Right atrium auricular region (tissue), 2 donors: Measurements from ENCODE around the gene ACOT11. TPM values are rescaled to one million over a fixed set of nuclear protein-coding genes. Genes with fewer than 3 reads are reported as not detected.
A peak's percentile ranks its signal among the peaks of the same experiment; 100 is the strongest.

Experiments used
- DNase-seq: peaks from one replicate; pipeline ENCODE4 v3.0.0-alpha.2; 2019; ENCODE audit warnings: low spot score
- H3K27ac ChIP-seq, 2 donors: fragments of 200-600 bp; sonication (generic); 1 replicate in 1 of 2; 2 replicates in 1 of 2; pipeline ENCODE4 v1.5.1; 2016 to 2019
- H3K27me3 ChIP-seq, 2 donors: fragments of 200-600 bp; sonication (generic); one replicate each; pipeline versions ENCODE4 v1.5.1 to v1.6.0; 2017 to 2019
- H3K36me3 ChIP-seq: fragments of 200-600 bp; sonication (generic); one replicate; pipeline ENCODE4 v1.5.1; 2016
- H3K4me1 ChIP-seq, 2 donors: fragments of 200-600 bp; sonication (generic); one replicate each; pipeline versions ENCODE4 v1.5.1 to v1.6.0; 2017 to 2019
- H3K4me3 ChIP-seq, 2 donors: fragments of 200-600 bp; sonication (generic); 1 replicate in 1 of 2; 2 replicates in 1 of 2; pipeline ENCODE4 v1.5.1; 2017 to 2019; ENCODE audit warnings: mild to moderate bottlenecking in 1 of 2, moderate library complexity in 1 of 2
- H3K9me3 ChIP-seq, 2 donors: fragments of 200-600 bp; sonication (generic); one replicate each; pipeline ENCODE4 v1.5.1; 2019
- CTCF ChIP-seq, 2 donors: fragments of 200-600 bp; sonication (generic); IDR thresholded peaks; one replicate each; pipeline ENCODE4 v1.5.1; 2019; ENCODE audit warnings: antibody characterized with exemption in 2 of 2
- total RNA-seq, 2 donors: library from RNA; depleted of rRNA; stranded (reverse); fragments of >200 nt; gene quantifications; one replicate each; pipeline ENCODE4 v1.1.0, GENCODE V29; 2016

Gene ACOT11
- total RNA-seq, 2 donors from 2014 or later: 9.1 to 27.0 TPM

DNA sequence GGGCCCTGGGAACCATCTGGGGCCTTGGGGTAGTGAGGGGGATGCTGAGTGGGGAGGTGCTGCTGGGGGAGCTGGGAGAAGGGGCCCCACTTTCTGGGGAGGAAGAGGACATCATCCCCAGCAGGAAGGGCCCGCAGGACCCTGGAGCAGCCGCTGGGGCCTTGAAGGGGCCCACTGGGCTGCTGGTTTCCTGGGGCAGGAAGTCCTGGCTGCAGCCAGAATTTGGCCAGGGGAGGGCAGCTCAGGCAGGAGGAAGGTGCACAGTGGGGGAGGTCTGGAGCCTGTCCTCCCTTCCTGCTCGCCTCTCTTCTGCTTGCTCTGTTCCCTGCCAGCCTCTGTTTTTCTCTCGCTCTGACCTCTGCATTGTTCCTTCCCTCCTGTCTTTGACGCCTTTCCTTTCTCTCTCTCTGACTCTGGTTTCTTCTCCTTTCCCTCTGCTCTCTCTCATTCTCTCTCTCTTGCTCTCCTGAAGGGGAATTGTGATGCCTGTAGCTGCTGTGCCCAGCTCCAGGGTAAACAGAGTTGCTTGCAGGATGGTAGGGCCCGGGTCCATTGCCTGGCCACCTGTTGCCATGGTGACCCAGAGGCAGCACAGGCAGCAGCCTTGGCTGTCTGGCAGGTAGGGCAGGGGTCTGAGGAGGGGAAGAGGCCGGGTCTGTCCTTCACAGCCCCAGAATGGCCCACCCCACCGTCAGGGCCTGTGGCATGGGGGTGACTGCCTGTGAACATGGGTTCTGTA lies 23.9 kb downstream of the ACOT11 start:
- H3K9me3 ChIP-seq: no peaks in the 10 kb centered on the region
- no peak for TF ChIP-seq CTCF (IDR thresholded peaks at IDR 0.05)
- H3K4me3 ChIP-seq: no peak overlapping the region
- H3K4me1 ChIP-seq: peaks cover 0 to 59% of the 10 kb centered on the region in 2 donors
- H3K27ac ChIP-seq: peak overlapping the region; percentile 65 to 89
- no peaks in the 10 kb centered on the region for H3K36me3 ChIP-seq
- no peaks in the 10 kb centered on the region for H3K27me3 ChIP-seq
- DNase-seq: no peak

DNA sequence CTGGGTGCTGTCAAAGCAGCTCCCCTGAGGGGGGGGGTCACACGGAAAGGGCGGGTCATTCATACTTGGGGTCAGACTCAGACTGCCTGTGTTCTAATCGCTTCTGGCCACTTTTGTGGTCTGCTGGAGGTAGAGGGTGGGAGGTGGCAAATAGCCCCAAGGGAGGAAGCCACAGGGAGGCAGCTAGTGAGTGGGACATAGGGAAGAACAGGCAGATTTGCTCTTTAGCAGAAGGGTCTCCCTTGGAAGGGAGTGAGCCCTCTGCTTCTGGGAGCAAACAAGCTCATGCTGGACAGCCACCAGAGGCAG lies 24.5 kb downstream of the ACOT11 start:
- DNase-seq: no peak
- Histone ChIP-seq H3K27me3 (no peaks in the 10 kb centered on the region), H3K36me3 (no peaks in the 10 kb centered on the region), H3K4me1 (peaks cover 0 to 56% of the 10 kb centered on the region in 2 donors), H3K9me3 (no peaks in the 10 kb centered on the region), H3K27ac (peak overlapping the region; percentile 65 to 89), H3K4me3 (no peak overlapping the region)
- TF ChIP-seq CTCF (IDR thresholded peaks at IDR 0.05): no peak

DNA sequence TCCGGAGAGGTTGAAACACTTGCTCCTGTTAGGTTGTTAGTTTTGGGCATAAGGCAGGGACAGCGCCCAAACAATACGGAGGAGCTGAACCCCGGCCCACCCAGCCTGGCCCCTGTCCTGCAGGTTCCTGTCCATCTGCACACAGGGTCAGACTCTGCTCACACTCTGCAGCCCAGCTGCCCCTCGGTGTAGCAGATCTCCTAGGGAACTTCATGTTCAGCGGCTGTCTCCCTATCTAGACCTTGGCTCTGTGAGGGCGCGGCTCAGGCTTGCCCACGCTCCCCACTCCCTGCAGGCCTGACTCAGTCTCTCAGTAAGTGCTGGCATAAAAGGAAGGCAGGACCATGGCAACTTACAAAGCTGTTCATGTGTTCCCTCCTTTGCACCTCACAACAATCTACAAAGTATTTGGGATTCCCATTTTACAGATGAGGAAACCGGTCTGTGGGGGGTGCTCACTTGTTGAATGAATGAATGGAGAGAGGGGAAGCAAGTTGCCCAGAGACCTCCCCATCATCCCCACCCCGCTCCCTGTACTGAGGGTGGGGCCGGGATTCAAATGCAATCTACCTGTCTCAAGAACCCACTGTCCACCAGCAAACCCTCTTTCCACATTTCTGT lies 26.2 kb downstream of the ACOT11 start:
- Histone ChIP-seq H3K4me1 (peaks cover 0 to 57% of the 10 kb centered on the region in 2 donors), H3K9me3 (no peaks in the 10 kb centered on the region), H3K27me3 (no peaks in the 10 kb centered on the region), H3K4me3 (no peak overlapping the region), H3K36me3 (no peaks in the 10 kb centered on the region), H3K27ac (peak overlapping the region; percentile 89 to 90)
- DNase-seq: no peak
- TF ChIP-seq CTCF (IDR thresholded peaks at IDR 0.05): no peak

- H3K4me1 ChIP-seq: peaks cover 0 to 60% of the 10 kb centered on the region in 2 donors
- H3K27me3 ChIP-seq: no peaks in the 10 kb centered on the region
- no peaks in the 10 kb centered on the region for H3K36me3 ChIP-seq
- TF ChIP-seq CTCF (IDR thresholded peaks at IDR 0.05): peak in 1 of 2 donors; percentile 50
- no peak overlapping the region for H3K4me3 ChIP-seq
- peak overlapping the region; percentile 89 to 90 for H3K27ac ChIP-seq
- no peaks in the 10 kb centered on the region for H3K9me3 ChIP-seq
- DNase-seq: no peak
Observed at GRCh38 chr1:54575161-54575560, 27.1 kb downstream of the ACOT11 start.

GRCh38 chr1:54575605-54576290 lies 27.7 kb downstream of the ACOT11 start:
- Histone ChIP-seq H3K4me1 (peaks cover 0 to 65% of the 10 kb centered on the region in 2 donors), H3K27ac (peak overlapping the region; percentile 89 to 90), H3K9me3 (no peaks in the 10 kb centered on the region), H3K36me3 (no peaks in the 10 kb centered on the region), H3K4me3 (no peak overlapping the region), H3K27me3 (no peaks in the 10 kb centered on the region)
- TF ChIP-seq CTCF (IDR thresholded peaks at IDR 0.05): no peak
- no peak for DNase-seq
